Measurements from ENCODE around the gene TPSB2.
"Not testable (repeated sequence)": the region's sequence is repeated elsewhere in the genome, so short reads cannot be mapped to it uniquely, and the experiment has no call there.

Gene TPSB2

GRCh38 chr16:1256874-1257322 lies 26.9 kb upstream of the TPSB2 start:
- Histone ChIP-seq H3K27ac (replicated peaks) (no peak overlapping the region), H3K4me3 (replicated peaks; ENCODE audit: insufficient read depth, low read length) (no peak overlapping the region), H3K27me3 (ENCODE audit: insufficient read depth, poor library complexity, severe bottlenecking) (peaks cover 29% of the 10 kb centered on the region)
- DNase-seq (ENCODE audit: low read depth in 1 of 2, low spot score in 1 of 2), result no peak
- TF ChIP-seq GABPA (IDR thresholded peaks at IDR 0.05; ENCODE audit: low read depth), result no peak
- TF ChIP-seq REST (IDR thresholded peaks at IDR 0.05; ENCODE audit: insufficient replicate concordance, low read depth), result no peak
- no peak for TF ChIP-seq POLR2AphosphoS5 (IDR thresholded peaks at IDR 0.05; ENCODE audit: low read depth)
- no peak for TF ChIP-seq CTCF (IDR thresholded peaks at IDR 0.05; ENCODE audit: insufficient read depth, low read length)
- no peak for TF ChIP-seq SPI1 (IDR thresholded peaks at IDR 0.05; ENCODE audit: borderline replicate concordance, low read depth)

GRCh38 chr16:1256296-1256873 lies 26.4 kb upstream of the TPSB2 start:
- not testable (repeated sequence) for DNase-seq (ENCODE audit: low read depth in 1 of 2, low spot score in 1 of 2); H3K4me3 ChIP-seq (replicated peaks; ENCODE audit: insufficient read depth, low read length); H3K27ac ChIP-seq (replicated peaks)
- H3K27me3 ChIP-seq (ENCODE audit: insufficient read depth, poor library complexity, severe bottlenecking), result peaks cover 24% of the 10 kb centered on the region

DNA sequence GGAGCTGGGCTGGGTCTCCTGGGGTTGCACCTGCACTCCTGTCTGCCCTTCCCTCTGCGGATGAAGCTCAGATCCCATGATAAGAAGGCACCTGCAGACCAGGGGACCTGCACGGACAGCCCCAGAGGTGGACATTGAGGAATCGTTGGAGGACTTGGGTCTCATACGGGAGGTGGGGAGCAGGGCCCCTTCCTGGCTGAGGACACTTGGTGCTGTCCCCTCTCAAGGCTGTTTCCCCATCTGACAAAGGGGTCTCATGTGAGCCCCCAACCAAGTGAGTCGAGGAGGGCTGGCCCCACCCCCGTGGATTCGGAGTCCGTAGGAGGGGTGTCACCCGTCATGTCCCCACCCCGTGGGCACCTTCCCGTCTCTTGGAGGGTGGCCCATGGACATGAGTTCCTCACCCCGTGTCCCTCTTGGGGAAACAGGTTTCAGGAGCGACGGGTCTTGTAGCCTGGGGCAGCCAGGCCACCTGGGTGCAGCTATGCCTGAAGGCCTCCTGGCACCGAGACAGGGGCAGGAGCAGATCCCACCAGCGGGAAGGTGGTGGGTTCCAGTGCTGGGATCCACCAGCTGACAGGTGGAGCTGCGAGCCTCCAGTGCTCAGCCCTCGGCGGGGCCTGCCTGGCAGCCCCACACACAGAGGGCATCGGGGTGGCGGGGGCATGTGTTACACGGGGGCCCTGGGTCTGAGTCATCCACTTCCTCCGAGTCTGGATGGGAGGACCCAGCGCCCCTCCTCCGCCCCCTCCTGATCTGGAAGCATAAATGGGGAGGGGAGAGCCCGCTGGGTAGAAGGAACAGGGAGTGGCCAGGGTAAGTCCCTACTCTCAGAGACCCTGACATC lies 25.5 kb upstream of the TPSB2 start, which contains the start of gene TPSD1:
Gene TPSD1 (plus strand): TSS at position 794 of the 847 bp plus-strand sequence. CDS start 212 bp downstream, outside the sequence.
- not testable (repeated sequence) for DNase-seq (ENCODE audit: low read depth in 1 of 2, low spot score in 1 of 2); H3K27ac ChIP-seq (replicated peaks); H3K4me3 ChIP-seq (replicated peaks; ENCODE audit: insufficient read depth, low read length)
- peaks cover 17% of the 10 kb centered on the region for H3K27me3 ChIP-seq (ENCODE audit: insufficient read depth, poor library complexity, severe bottlenecking)

GRCh38 chr16:1254821-1255220 lies 24.8 kb upstream of the TPSB2 start:
- H3K27me3 ChIP-seq (ENCODE audit: insufficient read depth, poor library complexity, severe bottlenecking), result peaks cover 11% of the 10 kb centered on the region
- not testable (repeated sequence) for H3K4me3 ChIP-seq (replicated peaks; ENCODE audit: insufficient read depth, low read length); DNase-seq (ENCODE audit: low read depth in 1 of 2, low spot score in 1 of 2); H3K27ac ChIP-seq (replicated peaks)

GRCh38 chr16:1253701-1254364 lies 23.8 kb upstream of the TPSB2 start:
- not testable (repeated sequence) for H3K27me3 ChIP-seq (ENCODE audit: insufficient read depth, poor library complexity, severe bottlenecking); H3K4me3 ChIP-seq (replicated peaks; ENCODE audit: insufficient read depth, low read length); H3K27ac ChIP-seq (replicated peaks); DNase-seq (ENCODE audit: low read depth in 1 of 2, low spot score in 1 of 2)

DNA sequence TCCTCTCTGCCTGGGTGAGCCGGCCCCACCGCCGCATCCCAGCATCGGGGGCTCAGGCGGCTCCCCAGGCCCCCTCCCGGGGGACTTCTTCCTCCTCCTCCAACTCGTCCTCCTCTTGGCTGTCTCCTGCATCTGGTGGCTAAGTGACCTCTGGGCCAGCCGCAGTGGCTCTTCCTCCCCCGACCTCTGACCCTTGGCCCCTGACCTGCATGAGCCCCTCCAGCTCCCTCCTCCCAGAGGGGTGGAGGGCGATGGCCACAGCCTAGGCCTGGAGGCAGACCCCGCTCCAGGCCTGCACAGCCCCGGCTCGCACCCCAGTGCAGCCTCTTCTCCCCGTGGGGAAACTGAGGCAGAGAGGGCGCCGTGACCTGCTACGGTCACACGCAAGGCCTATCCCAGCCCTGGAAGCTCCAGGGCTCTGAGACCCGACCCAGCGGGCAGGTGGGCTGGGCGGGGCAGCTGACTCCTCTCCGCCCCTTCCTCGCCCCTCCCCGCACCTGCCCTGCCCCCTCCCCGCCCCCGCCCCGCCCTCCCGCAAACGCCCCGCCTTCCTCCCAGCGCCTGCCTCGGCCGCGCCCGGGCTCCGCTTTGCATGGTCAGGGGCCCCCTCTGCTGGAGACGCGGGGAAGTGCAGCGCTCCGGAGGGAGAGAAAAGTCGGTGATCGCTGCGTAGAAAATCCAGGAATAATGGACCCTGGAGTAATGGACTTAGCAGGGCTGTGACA lies 19.2 kb upstream of the TPSB2 start:
- not testable (repeated sequence) for H3K27ac ChIP-seq (replicated peaks); DNase-seq (ENCODE audit: low read depth in 1 of 2, low spot score in 1 of 2); H3K4me3 ChIP-seq (replicated peaks; ENCODE audit: insufficient read depth, low read length); H3K27me3 ChIP-seq (ENCODE audit: insufficient read depth, poor library complexity, severe bottlenecking)

DNA sequence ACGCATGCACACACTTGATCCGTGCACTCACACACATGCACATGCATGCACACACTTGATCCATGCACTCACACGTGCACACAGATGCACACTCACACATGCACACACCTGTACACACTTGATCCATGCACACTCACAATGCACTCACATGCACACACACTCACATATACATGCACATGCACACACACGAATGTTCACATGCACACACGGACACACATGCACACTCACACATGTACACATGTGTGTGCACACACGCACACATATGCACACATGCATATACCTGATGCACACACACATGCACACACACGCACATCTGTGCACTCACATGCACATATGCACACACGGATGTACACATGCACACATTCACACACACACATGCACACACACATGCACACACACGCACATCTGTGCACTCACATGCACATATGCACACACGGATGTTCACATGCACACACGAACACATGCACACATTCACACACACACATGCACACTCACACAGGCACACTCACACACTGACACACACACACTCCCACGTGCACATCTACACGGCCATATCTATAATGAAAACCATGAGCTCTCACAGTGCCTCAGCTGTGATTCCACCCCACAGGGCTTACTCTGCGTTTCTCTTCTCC lies 18.0 kb upstream of the TPSB2 start:
- not testable (repeated sequence) for H3K27ac ChIP-seq (replicated peaks); H3K27me3 ChIP-seq (ENCODE audit: insufficient read depth, poor library complexity, severe bottlenecking)

More for the DNA sequence above, 18.0 kb upstream of the TPSB2 start:
- DNase-seq (ENCODE audit: low read depth in 1 of 2, low spot score in 1 of 2); H3K4me3 ChIP-seq (replicated peaks; ENCODE audit: insufficient read depth, low read length): not testable (repeated sequence)

All from HL-60 (cell line).